Vagina (tissue), 2 donors: ENCODE results near the gene ARMC9. TPM values are rescaled to one million over a fixed set of nuclear protein-coding genes. Genes with fewer than 3 reads are reported as not detected.

Experiments
- DNase-seq, 2 donors: peaks; one replicate each; pipeline ENCODE4 v3.0.0-alpha.2; 2017; ENCODE audit errors: extremely low spot score in 2 of 2
- H3K27ac ChIP-seq: fragments of 200-600 bp; sonication (generic); one replicate; pipeline ENCODE4 v1.5.1; 2019
- H3K27me3 ChIP-seq: fragments of 200-600 bp; sonication (generic); one replicate; pipeline ENCODE4 v1.5.1; 2019
- H3K36me3 ChIP-seq, 2 donors: fragments of 200-600 bp; sonication (generic); one replicate each; pipeline ENCODE4 v1.5.1; 2017 to 2019
- H3K4me1 ChIP-seq: fragments of 200-600 bp; sonication (generic); one replicate; pipeline ENCODE4 v1.5.1; 2019
- H3K4me3 ChIP-seq, 2 donors: fragments of 200-600 bp; sonication (generic); 1 replicate in 1 of 2; 2 replicates in 1 of 2; pipeline ENCODE4 v1.5.1; 2016 to 2019
- H3K9me3 ChIP-seq: fragments of 200-600 bp; sonication (generic); one replicate; pipeline ENCODE4 v1.5.1; 2019
- POLR2A ChIP-seq, 2 donors: fragments of 450-650 bp; IDR thresholded peaks; one replicate each; pipeline ENCODE4 v1.6.1; 2017; ENCODE audit warnings: antibody characterized with exemption in 2 of 2, mild to moderate bottlenecking in 2 of 2, moderate library complexity in 2 of 2
- POLR2AphosphoS5 ChIP-seq, 2 donors: sonication (generic); formaldehyde crosslinking; IDR thresholded peaks; one replicate each; pipeline ENCODE4 v1.9.0; 2017; ENCODE audit warnings: antibody characterized with exemption in 2 of 2, mild to moderate bottlenecking in 2 of 2, low read depth in 1 of 2; ENCODE audit not compliant: insufficient read depth in 1 of 2
- intact Hi-C: fragments of 100-400 bp; cut with DNase I; formaldehyde crosslinking; loops from one replicate; pipeline ENCODE4 v1.15.1; 2023
- total RNA-seq: library from RNA; depleted of rRNA; stranded (reverse); fragments of >200 nt; gene quantifications from one replicate; pipeline ENCODE4 v1.2.3, GENCODE V29; 2016
- TF ChIP-seq, protein P1 (sequence below), 3 experiments: fragments of 450-650 bp in 2 of 3; fragments of 200-600 bp in 1 of 3; sonication (generic) in 1 of 3; IDR thresholded peaks; one replicate each; pipeline ENCODE4 v1.5.1; 2017 to 2019; ENCODE audit warnings: antibody characterized with exemption in 3 of 3, mild to moderate bottlenecking in 2 of 3, moderate library complexity in 2 of 3

The ARMC9 gene
- total RNA-seq, 1 donor from 2014 or later, result 16.0 TPM

DNA sequence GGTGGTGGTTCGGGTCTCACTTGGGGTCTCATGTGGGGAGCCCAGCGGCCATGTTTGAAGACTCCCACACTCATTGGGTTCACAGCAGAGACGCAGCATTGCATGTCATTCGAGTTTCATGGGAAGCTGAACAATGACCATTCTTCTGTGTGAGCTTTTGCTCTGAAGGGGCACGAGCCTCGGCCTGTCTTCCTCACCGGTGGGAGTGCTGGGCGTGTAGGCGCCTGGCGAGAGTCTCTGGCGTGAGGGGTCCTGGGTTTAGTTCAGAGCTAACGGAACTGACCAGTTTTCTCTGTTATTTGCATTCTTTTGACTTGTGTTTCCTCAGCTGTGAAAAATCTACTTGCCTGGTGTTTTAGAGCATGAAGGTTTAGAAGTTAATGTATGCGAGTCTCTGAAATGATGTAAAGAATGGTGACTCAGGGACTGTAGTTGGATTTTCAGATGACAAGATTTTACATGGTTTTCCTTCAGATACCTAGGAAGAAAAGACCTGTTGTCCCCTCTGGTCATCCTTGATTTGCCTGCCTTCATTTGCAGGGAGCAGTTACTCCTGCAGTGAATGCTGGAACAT lies 98.1 kb downstream of the ARMC9 start:
- Histone ChIP-seq H3K9me3 (no peaks in the 10 kb centered on the region), H3K27ac (no peak overlapping the region), H3K27me3 (no peaks in the 10 kb centered on the region), H3K4me1 (no peaks in the 10 kb centered on the region), H3K4me3 (no peak overlapping the region), H3K36me3 (no peaks in the 10 kb centered on the region)
- no peak for DNase-seq
- TF ChIP-seq, protein P1, sequence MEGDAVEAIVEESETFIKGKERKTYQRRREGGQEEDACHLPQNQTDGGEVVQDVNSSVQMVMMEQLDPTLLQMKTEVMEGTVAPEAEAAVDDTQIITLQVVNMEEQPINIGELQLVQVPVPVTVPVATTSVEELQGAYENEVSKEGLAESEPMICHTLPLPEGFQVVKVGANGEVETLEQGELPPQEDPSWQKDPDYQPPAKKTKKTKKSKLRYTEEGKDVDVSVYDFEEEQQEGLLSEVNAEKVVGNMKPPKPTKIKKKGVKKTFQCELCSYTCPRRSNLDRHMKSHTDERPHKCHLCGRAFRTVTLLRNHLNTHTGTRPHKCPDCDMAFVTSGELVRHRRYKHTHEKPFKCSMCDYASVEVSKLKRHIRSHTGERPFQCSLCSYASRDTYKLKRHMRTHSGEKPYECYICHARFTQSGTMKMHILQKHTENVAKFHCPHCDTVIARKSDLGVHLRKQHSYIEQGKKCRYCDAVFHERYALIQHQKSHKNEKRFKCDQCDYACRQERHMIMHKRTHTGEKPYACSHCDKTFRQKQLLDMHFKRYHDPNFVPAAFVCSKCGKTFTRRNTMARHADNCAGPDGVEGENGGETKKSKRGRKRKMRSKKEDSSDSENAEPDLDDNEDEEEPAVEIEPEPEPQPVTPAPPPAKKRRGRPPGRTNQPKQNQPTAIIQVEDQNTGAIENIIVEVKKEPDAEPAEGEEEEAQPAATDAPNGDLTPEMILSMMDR (IDR thresholded peaks at IDR 0.05), result no peak
- TF ChIP-seq POLR2AphosphoS5 (IDR thresholded peaks at IDR 0.05; ENCODE audit: insufficient read depth in 1 of 2, low read depth in 1 of 2) (no peak), POLR2A (IDR thresholded peaks at IDR 0.05) (no peak)
- intact Hi-C loops, result no loop called here

DNA sequence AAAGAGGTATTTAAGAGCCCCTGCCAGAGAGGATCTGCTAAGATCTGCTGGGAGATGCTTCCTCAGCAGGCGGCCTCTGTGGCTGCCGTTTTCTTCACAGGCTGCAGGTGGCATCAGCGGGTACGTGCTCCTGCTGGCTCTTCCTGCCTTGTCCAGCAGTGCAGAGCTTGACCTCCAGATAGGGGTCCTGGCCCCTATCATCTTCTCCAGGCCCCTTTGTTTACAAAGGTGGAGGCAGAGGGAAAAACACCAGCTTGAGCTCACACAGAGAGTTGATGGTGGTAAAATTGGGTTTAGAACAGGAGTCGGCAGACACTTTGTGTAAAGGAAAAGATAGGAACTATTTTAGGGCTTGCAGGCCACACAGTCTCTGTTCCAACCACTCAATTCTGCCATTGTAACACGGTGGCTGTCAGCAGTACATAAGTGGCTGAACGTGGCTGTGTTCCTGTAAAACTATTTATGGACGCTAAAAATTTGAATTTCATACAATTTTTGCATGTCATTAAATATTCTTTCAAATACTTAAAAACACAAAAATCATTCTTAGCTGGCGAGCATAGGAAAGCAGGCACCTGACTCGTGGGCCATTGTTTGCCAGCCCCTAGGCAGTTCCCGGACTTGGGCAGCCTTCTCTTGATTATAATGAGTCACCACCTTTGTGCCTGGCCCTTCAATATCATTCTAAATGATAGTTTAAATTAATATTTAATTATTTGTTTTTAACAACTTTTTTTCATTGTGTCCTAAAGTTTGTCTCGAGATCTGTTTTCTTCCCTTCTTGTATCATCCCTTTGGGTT lies 98.9 kb downstream of the ARMC9 start:
- Histone ChIP-seq H3K4me3 (no peak overlapping the region), H3K27me3 (no peaks in the 10 kb centered on the region), H3K27ac (no peak overlapping the region), H3K36me3 (no peaks in the 10 kb centered on the region), H3K4me1 (no peaks in the 10 kb centered on the region), H3K9me3 (no peaks in the 10 kb centered on the region)
- intact Hi-C loops, result no loop called here
- DNase-seq, result no peak
- TF ChIP-seq, protein P1 (IDR thresholded peaks at IDR 0.05), result peak in 1 of 3 experiments; percentile 4
- no peak for TF ChIP-seq POLR2AphosphoS5 (IDR thresholded peaks at IDR 0.05; ENCODE audit: insufficient read depth in 1 of 2, low read depth in 1 of 2)

DNA sequence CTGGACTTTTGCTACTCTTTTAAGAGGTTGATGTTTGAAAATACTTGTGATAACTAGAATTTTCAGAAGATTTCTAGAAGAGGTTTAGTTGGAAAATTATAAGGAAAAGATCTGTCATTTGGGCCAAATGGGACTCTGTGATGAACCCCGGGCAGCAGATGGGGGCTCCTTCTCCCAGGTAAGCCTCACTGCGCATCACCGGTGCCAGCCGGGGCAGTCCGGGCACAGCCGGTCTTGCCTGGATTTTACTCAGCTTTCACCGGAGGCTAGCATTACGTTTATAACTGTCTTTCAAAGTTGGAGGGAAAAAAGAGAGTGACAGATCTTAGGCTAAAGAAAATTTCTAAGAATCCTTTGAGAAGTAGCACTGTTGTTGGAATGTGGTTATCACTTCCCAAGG lies 99.7 kb downstream of the ARMC9 start:
- TF ChIP-seq, protein P1 (IDR thresholded peaks at IDR 0.05), result no peak
- TF ChIP-seq POLR2A (IDR thresholded peaks at IDR 0.05) (no peak), POLR2AphosphoS5 (IDR thresholded peaks at IDR 0.05; ENCODE audit: insufficient read depth in 1 of 2, low read depth in 1 of 2) (no peak)
- no peak overlapping the region for H3K27ac ChIP-seq

DNA sequence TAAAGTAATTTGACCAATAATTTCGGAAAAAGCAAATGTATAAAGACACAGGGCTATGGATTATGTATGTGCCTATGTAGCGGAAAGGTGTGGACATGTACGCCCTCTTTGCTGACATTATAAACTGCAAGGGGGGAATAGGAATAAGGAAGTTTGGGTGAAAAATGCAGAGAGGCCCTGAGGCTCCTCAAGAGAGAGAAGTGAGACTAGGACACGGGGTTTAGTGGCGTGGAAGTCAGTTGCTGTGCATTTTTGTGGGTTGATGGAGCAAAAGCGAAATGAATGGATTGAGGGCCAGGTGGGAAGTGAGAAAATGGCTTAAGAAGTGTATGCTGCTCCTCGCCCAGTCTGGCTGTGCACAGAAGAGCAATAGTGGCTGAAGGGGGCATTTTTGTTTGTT lies 100.8 kb downstream of the ARMC9 start:
- Histone ChIP-seq H3K9me3 (no peaks in the 10 kb centered on the region), H3K27ac (no peak overlapping the region), H3K36me3 (no peaks in the 10 kb centered on the region), H3K4me3 (no peak overlapping the region), H3K27me3 (no peaks in the 10 kb centered on the region), H3K4me1 (no peaks in the 10 kb centered on the region)
- DNase-seq, result no peak
- no peak for TF ChIP-seq POLR2AphosphoS5 (IDR thresholded peaks at IDR 0.05; ENCODE audit: insufficient read depth in 1 of 2, low read depth in 1 of 2)
- no peak for TF ChIP-seq POLR2A (IDR thresholded peaks at IDR 0.05)
- TF ChIP-seq, protein P1 (IDR thresholded peaks at IDR 0.05), result no peak
- intact Hi-C loops, result no loop called here

More for the DNA sequence above, 99.7 kb downstream of the ARMC9 start:
- DNase-seq, result no peak
- no peak overlapping the region for H3K4me3 ChIP-seq
- no peaks in the 10 kb centered on the region for H3K27me3 ChIP-seq
- H3K4me1 ChIP-seq, result no peaks in the 10 kb centered on the region
- H3K9me3 ChIP-seq, result no peaks in the 10 kb centered on the region
- intact Hi-C loops, result no loop called here
- no peaks in the 10 kb centered on the region for H3K36me3 ChIP-seq
